HepG2 (cell line): Measurements from ENCODE around the gene CAPZB. TPM values are rescaled to one million over a fixed set of nuclear protein-coding genes. Genes with fewer than 3 reads are reported as not detected.

Experiments
- ADNP ChIP-seq: sonication (generic); formaldehyde crosslinking; IDR thresholded peaks from 2 replicates; pipeline ENCODE4 v1.4.0; 2020; ENCODE audit warnings: missing genetic modification reagents
- ARNTL ChIP-seq: sonication (generic); formaldehyde crosslinking; IDR thresholded peaks from 2 replicates; pipeline ENCODE4 v1.4.0; 2020; ENCODE audit warnings: mild to moderate bottlenecking, missing genetic modification reagents
- MBNL3 ChIP-seq: fragments of 250-450 bp; sonication (Bioruptor Pico); conservative IDR thresholded peaks from 2 replicates; pipeline ENCODE4 v1.8.0; 2022; ENCODE audit warnings: mild to moderate bottlenecking, inconsistent platforms
- MTERF4 ChIP-seq: sonication (generic); formaldehyde crosslinking; IDR thresholded peaks from 2 replicates; pipeline ENCODE4 v1.8.0; 2023; ENCODE audit warnings: mild to moderate bottlenecking, missing genetic modification reagents
- PCBP1 ChIP-seq: fragments of 200-400 bp; formaldehyde crosslinking; IDR thresholded peaks from 2 replicates; pipeline ENCODE4 v1.6.1; 2017; ENCODE audit warnings: mild to moderate bottlenecking, low read depth, low read length, borderline replicate concordance
- PHF5A ChIP-seq: IDR thresholded peaks from one replicate; pipeline ENCODE4 v1.6.1; 2018; ENCODE audit warnings: low read depth, missing genetic modification reagents; ENCODE audit not compliant: unreplicated experiment
- RERE ChIP-seq: IDR thresholded peaks from 2 replicates; pipeline ENCODE4 v1.6.1; 2016; ENCODE audit warnings: low read depth, missing genetic modification reagents, missing compliant biosample characterization
- SKIL ChIP-seq: sonication (generic); formaldehyde crosslinking; IDR thresholded peaks from 2 replicates; pipeline ENCODE4 v1.8.0; 2022; ENCODE audit warnings: missing genetic modification reagents, mild to moderate bottlenecking, moderate library complexity, borderline replicate concordance
- SNAPC2 ChIP-seq: sonication (generic); formaldehyde crosslinking; IDR thresholded peaks from 2 replicates; pipeline ENCODE4 v1.8.1; 2022; ENCODE audit warnings: mild to moderate bottlenecking, missing genetic modification reagents
- SP140L ChIP-seq: sonication (generic); formaldehyde crosslinking; IDR thresholded peaks from 2 replicates; pipeline ENCODE4 v1.4.0; 2020; ENCODE audit warnings: missing genetic modification reagents, borderline replicate concordance
- TFAP4 ChIP-seq: sonication (generic); IDR thresholded peaks from 2 replicates; pipeline ENCODE4 v1.6.1; 2016; ENCODE audit warnings: low read depth, borderline replicate concordance
- THRA ChIP-seq: sonication (generic); formaldehyde crosslinking; IDR thresholded peaks from 2 replicates; pipeline ENCODE4 v1.4.0; 2020; ENCODE audit warnings: missing genetic modification reagents, borderline replicate concordance
- ZNF251 ChIP-seq: sonication (generic); formaldehyde crosslinking; IDR thresholded peaks from 2 replicates; pipeline ENCODE4 v1.9.0; 2021; ENCODE audit warnings: mild to moderate bottlenecking, missing genetic modification reagents
- ZNF326 ChIP-seq: sonication (generic); formaldehyde crosslinking; IDR thresholded peaks from 2 replicates; pipeline ENCODE4 v1.4.0; 2020; ENCODE audit warnings: missing genetic modification reagents, borderline replicate concordance
- ZNF367 ChIP-seq: sonication (generic); formaldehyde crosslinking; IDR thresholded peaks from 2 replicates; pipeline ENCODE4 v1.4.0; 2020; ENCODE audit warnings: missing genetic modification reagents, borderline replicate concordance
- ZNF382 ChIP-seq: sonication (generic); formaldehyde crosslinking; IDR thresholded peaks from 2 replicates; pipeline ENCODE4 v1.5.0; 2020; ENCODE audit warnings: missing genetic modification reagents, mild to moderate bottlenecking, borderline replicate concordance
- ZNF740 ChIP-seq: sonication (generic); formaldehyde crosslinking; IDR thresholded peaks from 2 replicates; pipeline ENCODE4 v1.4.0; 2020; ENCODE audit warnings: missing genetic modification reagents
- ZNF768 ChIP-seq: sonication (generic); formaldehyde crosslinking; IDR thresholded peaks from 2 replicates; pipeline ENCODE4 v1.4.0; 2020; ENCODE audit warnings: missing genetic modification reagents
- ZSCAN29 ChIP-seq: sonication (generic); formaldehyde crosslinking; conservative IDR thresholded peaks from 2 replicates; pipeline ENCODE4 v1.4.0; 2020; ENCODE audit warnings: mild to moderate bottlenecking, missing genetic modification reagents
- polyA plus RNA-seq, 8 experiments: library from polyadenylated mRNA; depleted of rRNA in 3 of 8; stranded (reverse) in 7 of 8; unstranded in 1 of 8; fragments of >200 nt; fragmentation: Illumina TruSeq in 4 of 8; extraction: Trizol in 4 of 8; gene quantifications; 2 replicates each; pipeline versions ENCODE4 v1.2.1 to v1.2.3, GENCODE V29; 2011 to 2016; ENCODE audit warnings: low read depth in 4 of 8, missing spikeins in 1 of 8, mixed read lengths in 1 of 8; ENCODE audit not compliant: insufficient read depth in 1 of 8
- total RNA-seq, 5 experiments: library from RNA; depleted of rRNA; stranded (reverse); fragments of >200 nt; fragmentation: Illumina TruSeq; extraction: Trizol; gene quantifications; 2 replicates each; pipeline ENCODE4 v1.2.3, GENCODE V29; 2016; ENCODE audit warnings: low read depth in 1 of 5

The CAPZB gene
- total and polyA plus RNA-seq, 2 of the 13 experiments (the other 11 are each of a cell fraction or from before 2014, with no cell fraction given), result 58.9 to 76.9 TPM

- TF ChIP-seq MBNL3 (CRISPR knock-in tag) (no peak), RERE (no peak), ZNF382 (CRISPR knock-in tag) (no peak), ZSCAN29 (no peak), ZNF768 (CRISPR knock-in tag) (no peak), PCBP1 (no peak), THRA (CRISPR knock-in tag) (peak; percentile 40; the same call in 1 of the 2 replicates), SP140L (CRISPR knock-in tag) (no peak), ADNP (CRISPR knock-in tag) (no peak), ZNF251 (CRISPR knock-in tag) (no peak), PHF5A (CRISPR knock-in tag) (no peak), TFAP4 (no peak), ZNF367 (CRISPR knock-in tag) (no peak), ZNF326 (no peak), ARNTL (CRISPR knock-in tag) (no peak), MTERF4 (CRISPR knock-in tag) (no peak), ZNF740 (CRISPR knock-in tag) (no peak), SKIL (CRISPR knock-in tag) (0 out of 2 replicates have a peak, but pooled peaks have one; percentile 45), SNAPC2 (CRISPR knock-in tag) (no peak)
Measured at GRCh38 chr1:19425646-19426239, 59.6 kb downstream of the CAPZB start (continued).
